NCI-H2171 (cell line): ENCODE measurements around the gene ZBTB38.
A peak's percentile ranks its signal among the peaks of the same experiment; 100 is the strongest.

Source experiments
- DNase-seq: peaks from one replicate; lab custom pipeline; 2025; lab: John Stamatoyannopoulos, UW

The ZBTB38 gene

GRCh38 chr3:141406265-141406664 is 38.0 kb downstream of the ZBTB38 start:
- no peak for DNase-seq

DNA sequence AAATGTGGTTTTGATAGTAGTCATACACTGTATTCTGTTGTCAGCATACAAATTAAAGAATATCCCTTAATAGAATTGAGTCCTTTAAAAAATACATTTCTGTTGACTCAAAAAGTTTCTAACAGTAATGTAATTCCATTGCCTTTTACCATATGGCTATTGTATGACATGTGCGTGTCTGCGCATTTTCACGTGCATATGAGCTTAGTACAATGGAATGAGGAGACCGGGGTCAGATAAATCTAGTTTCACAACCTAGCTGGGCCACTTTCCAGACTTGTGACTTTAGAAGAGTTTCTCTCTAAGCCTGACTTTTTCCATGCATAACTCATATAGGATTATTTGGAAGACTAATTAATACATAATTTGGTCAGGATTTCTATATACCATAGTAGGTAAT is 38.7 kb downstream of the ZBTB38 start:
- no peak for DNase-seq

DNA sequence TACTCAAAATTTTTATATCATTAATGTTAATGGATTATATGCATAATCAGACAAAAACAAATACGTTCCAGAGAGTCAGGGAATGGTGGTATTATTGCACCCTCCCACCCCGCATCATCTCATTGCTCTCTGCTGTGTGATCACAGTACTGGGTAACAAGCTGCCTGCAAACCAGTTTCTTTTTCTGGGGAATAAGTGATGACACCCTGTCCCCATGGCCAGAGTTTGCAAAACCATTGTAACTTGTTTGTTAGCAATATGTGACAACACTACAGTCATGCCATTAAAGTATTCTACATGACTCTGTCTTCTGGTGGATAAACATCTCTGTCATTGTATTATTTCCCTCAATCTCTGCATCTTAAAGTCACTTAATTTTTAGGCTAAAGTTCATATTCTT is 39.5 kb downstream of the ZBTB38 start:
- DNase-seq = no peak

DNA sequence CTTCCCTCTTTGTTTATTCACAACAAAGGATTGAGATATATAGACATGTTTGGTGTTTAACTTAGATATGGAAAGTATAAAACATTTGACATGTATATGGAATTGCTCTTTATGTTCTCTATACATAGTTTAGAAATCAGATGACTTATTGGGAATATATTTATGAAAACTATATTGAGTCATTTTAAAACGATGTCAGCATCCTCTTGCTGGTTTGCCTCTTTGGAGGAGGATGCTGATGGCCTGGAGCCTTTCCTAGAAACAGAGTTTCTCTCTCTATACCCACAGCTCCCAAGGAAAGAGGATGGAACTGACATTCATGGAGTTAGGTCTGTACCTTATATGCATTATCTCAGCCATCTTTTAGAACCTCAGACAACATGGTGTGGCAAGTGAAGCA is 40.3 kb downstream of the ZBTB38 start:
- no peak for DNase-seq

- DNase-seq = no peak
These were observed 41.6 kb downstream of the ZBTB38 start for GRCh38 chr3:141409940-141410241.

DNA sequence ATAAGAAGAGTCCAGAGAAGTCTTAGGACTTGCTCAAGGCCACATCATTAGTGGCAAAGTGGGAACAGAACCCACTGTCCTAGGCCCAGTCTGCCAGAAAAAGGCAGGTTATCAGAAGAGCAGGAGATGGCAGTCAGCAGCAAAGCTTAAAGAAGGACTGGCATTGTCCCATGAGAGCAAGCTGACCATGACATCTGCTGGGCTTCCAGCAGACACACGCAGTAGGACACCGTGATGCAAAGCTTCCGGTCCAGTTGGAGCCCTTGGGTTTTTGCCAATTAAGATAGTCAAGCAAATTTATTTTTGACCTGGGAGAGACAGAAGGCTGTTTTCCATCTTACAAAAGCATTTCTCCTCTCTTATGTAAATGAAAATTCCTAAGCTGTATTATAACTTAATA is 42.1 kb downstream of the ZBTB38 start:
- no peak for DNase-seq

DNA sequence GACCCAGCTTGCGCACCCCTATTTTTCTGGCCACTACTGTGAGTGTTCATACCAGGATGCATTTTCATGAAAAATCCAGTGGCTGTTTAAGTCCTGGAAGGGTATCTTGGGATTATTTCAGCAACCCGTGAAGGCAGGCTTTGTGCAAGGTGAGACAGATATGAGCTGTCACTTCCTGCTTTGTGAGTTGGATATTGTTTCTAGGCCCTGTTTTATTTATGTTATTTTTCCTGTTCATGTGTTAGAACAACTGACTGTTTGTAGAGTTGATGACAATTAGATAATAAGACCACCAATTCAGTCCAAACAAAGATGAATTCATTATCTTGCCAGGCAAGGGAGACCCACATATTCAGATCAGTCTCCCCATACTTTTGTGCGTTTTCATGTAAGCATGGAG is 42.5 kb downstream of the ZBTB38 start:
- DNase-seq = no peak

GRCh38 chr3:141411251-141411771 is 43.0 kb downstream of the ZBTB38 start:
- DNase-seq = no peak

- DNase-seq = peak; percentile 4
These were observed 44.0 kb downstream of the ZBTB38 start for GRCh38 chr3:141412087-141412935.

DNA sequence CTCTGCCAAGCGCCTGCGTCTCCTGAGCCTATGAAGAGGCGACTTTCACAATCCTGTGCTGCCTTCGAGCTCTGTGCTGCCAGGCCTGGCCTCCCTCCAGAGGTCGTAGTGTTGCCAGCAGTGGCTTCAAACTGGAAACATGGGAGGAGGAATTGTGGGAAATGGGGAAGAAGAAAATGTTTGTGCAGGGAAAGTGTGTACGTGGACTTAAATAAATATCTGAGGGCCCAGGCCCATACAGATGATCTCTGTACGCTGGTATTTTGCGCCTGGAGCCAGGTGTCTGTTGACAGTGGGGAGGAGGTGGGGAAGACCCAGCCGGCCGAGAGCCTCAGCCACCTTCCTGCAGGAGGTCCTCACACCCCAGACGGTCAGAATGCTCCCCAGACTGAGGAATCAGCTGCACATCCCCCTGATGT is 44.6 kb downstream of the ZBTB38 start:
- DNase-seq = no peak

GRCh38 chr3:141413391-141413790 is 45.1 kb downstream of the ZBTB38 start:
- no peak for DNase-seq

GRCh38 chr3:141413801-141414689 is 45.7 kb downstream of the ZBTB38 start:
- no peak for DNase-seq

- DNase-seq = no peak
These were observed 46.6 kb downstream of the ZBTB38 start for GRCh38 chr3:141414800-141415462.

- DNase-seq = no peak
These were observed 47.6 kb downstream of the ZBTB38 start for GRCh38 chr3:141415953-141416352.
